Measurements from ENCODE around the gene MLXIP. TPM values are rescaled to one million over a fixed set of nuclear protein-coding genes. Genes with fewer than 3 reads are reported as not detected.
A peak's percentile ranks its signal among the peaks of the same experiment; 100 is the strongest.

Gene MLXIP
- total RNA-seq, 2 experiments from 2014 or later, result 17.7 to 26.4 TPM

- H3K27me3 Mint-ChIP-seq, result no peaks in the 10 kb centered on the region
- H3K4me1 Mint-ChIP-seq, result no peaks in the 10 kb centered on the region
- ATAC-seq (no peak), DNase-seq (no peak)
- H3K9me3 Mint-ChIP-seq (ENCODE audit: low read depth), result no peaks in the 10 kb centered on the region
- H3K36me3 Mint-ChIP-seq (ENCODE audit: low read depth), result peaks cover 10% of the 10 kb centered on the region
- H3K27ac Mint-ChIP-seq, result no peak overlapping the region
- ChIA-PET POLR2A (no interaction called here), CTCF (interaction anchor here (0.6 kb wide), 1 partner anchor 53 kb away, joined by 4 read pairs; no protein-coding TSS in a partner anchor)
- no peak overlapping the region for H3K4me3 Mint-ChIP-seq
- intact Hi-C loops (cut with DNase I, micrococcal nuclease), result no loop called here
Observed at GRCh38 chr12:122139266-122139665, 60.7 kb downstream of the MLXIP start.

GRCh38 chr12:122139941-122140340, 61.4 kb downstream of the MLXIP start:
- no peaks in the 10 kb centered on the region for H3K27me3 Mint-ChIP-seq
- ChIA-PET CTCF (no interaction called here), POLR2A (no interaction called here)
- H3K27ac Mint-ChIP-seq, result no peak overlapping the region
- no peak overlapping the region for H3K4me3 Mint-ChIP-seq
- no peaks in the 10 kb centered on the region for H3K9me3 Mint-ChIP-seq (ENCODE audit: low read depth)
- H3K36me3 Mint-ChIP-seq (ENCODE audit: low read depth), result peaks cover 10% of the 10 kb centered on the region
- no peak for DNase-seq
- intact Hi-C loops (cut with DNase I, micrococcal nuclease), result no loop called here
- ATAC-seq, result no peak
- H3K4me1 Mint-ChIP-seq, result no peaks in the 10 kb centered on the region

DNA sequence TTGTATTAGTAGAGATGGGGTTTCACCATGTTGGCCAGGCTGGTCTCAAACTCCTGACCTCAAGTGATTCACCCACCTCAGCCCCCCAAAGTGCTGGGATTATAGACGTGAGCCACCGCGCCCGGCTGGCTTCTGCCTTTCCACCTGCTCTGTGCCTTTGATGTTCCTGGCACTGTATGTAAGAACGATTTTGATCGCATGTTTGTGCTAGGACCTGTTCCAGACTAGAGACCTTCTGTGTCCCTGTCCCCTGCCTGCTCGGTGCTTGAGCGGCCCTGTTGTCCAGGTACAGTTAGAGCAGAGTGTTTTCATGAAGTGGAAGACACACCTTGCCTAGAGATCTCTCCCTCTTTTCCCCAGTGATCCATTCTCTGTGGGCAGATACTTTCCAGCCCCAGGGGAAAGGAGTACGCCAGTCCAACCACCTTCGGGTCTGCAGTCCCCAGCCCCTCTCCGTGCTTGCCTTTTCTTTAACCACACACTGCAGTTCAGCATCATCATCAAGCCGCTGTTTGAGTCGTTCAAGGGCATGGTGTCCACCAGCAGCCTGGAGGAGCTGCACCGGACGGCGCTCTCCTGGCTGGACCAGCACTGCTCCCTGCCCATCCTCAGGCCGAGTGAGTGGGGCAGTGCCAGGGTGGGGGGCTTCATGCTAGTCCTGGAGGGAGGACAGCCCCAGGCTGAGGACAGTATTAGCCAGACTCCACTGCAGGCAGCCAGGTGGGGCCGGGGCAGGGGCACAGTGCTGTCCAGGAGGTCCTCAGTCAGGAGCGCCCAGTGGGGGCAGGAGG, 62.1 kb downstream of the MLXIP start:
- CTCF ChIA-PET, result no interaction called here
- no peaks in the 10 kb centered on the region for H3K9me3 Mint-ChIP-seq (ENCODE audit: low read depth)
- ATAC-seq (no peak), DNase-seq (no peak)
- POLR2A ChIA-PET, result no interaction called here
- H3K36me3 Mint-ChIP-seq (ENCODE audit: low read depth), result peaks cover 8% of the 10 kb centered on the region
- intact Hi-C loops (cut with DNase I, micrococcal nuclease), result no loop called here
- H3K27me3 Mint-ChIP-seq, result no peaks in the 10 kb centered on the region
- H3K4me1 Mint-ChIP-seq, result no peaks in the 10 kb centered on the region
- no peak overlapping the region for H3K4me3 Mint-ChIP-seq
- H3K27ac Mint-ChIP-seq, result no peak overlapping the region

DNA sequence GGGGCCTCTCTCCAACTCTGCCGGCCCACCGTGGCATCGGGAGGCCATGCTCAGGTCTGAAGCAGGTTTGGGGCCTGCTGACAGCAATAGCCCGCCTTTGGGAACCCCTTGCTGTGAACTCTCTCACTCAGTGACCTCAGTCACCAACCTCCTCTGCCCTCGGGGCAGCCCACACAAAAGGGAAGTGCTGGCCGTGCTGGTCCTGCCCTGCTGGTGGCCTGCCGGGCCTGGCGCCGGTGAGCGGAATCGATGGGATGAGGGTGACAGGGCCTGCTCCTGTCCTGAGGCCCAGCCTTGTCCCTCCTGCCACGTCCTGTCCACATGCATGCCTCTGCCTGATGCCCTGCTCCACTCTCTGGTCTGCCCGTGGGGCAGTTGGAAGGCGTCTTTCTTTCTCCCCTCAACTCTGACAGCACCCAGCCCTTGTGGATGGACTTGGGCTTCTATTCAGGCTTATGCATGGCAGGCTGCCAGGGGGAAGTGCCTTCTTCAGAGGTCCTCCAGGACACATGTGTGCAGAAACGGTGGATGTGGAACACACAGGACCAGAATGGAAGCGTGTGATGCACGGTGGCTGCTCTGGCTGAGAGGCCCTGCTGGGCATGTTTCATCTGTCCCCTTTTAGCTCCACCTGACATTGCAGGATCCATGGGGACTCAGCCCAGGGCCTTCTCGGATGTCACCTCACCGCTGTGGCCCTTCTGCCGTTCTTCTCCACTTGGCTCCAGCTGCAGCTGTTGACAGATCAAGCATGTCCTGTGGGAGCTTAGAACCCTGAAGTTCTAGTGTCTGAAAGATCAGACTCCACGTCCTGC, 63.6 kb downstream of the MLXIP start:
- no peak overlapping the region for H3K27ac Mint-ChIP-seq
- no peak for ATAC-seq
- no peaks in the 10 kb centered on the region for H3K27me3 Mint-ChIP-seq
- ChIA-PET POLR2A (no interaction called here), CTCF (interaction anchor here (0.9 kb wide), 1 partner anchor 88 kb away, joined by 3 read pairs; no protein-coding TSS in a partner anchor)
- no peaks in the 10 kb centered on the region for H3K9me3 Mint-ChIP-seq (ENCODE audit: low read depth)
- intact Hi-C loops (cut with DNase I, micrococcal nuclease), result no loop called here
- H3K4me3 Mint-ChIP-seq, result no peak overlapping the region
- DNase-seq, result no peak
- peaks cover 8% of the 10 kb centered on the region for H3K36me3 Mint-ChIP-seq (ENCODE audit: low read depth)
- no peaks in the 10 kb centered on the region for H3K4me1 Mint-ChIP-seq

GRCh38 chr12:122142857-122143256, 64.3 kb downstream of the MLXIP start:
- Mint-ChIP-seq H3K27ac (no peak overlapping the region), H3K27me3 (no peaks in the 10 kb centered on the region), H3K36me3 (ENCODE audit: low read depth) (peaks cover 8% of the 10 kb centered on the region), H3K4me1 (no peaks in the 10 kb centered on the region), H3K4me3 (no peak overlapping the region), H3K9me3 (ENCODE audit: low read depth) (no peaks in the 10 kb centered on the region)
- DNase-seq (no peak), ATAC-seq (no peak)
- POLR2A ChIA-PET, result no interaction called here
- intact Hi-C loops (cut with DNase I, micrococcal nuclease), result no loop called here
- CTCF ChIA-PET, result interaction anchor here (0.9 kb wide), 1 partner anchor 89 kb away, joined by 3 read pairs; no protein-coding TSS in a partner anchor

DNA sequence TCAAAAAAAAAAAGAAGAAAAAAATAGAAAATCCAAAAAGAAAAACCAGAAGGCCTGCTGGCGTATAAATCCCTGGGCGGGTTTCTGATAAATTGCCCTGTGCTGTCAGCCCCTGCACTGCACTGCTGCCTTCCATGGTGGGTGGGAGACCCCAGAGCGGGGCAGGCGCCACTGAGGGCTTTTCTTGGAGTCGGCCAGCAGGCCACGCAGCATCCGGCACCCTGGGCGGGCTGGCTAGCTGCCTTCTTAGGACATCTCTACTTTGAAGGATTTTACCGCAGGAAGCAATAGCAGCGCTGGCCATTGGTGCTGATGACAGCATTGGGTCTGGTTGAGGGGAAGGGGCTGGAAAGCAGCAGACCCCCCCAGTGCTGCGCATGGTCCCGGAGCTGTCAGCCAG, 66.3 kb downstream of the MLXIP start:
- ChIA-PET POLR2A (no interaction called here), CTCF (no interaction called here)
- Mint-ChIP-seq H3K4me1 (peaks cover 2% of the 10 kb centered on the region), H3K27me3 (no peaks in the 10 kb centered on the region), H3K36me3 (ENCODE audit: low read depth) (peaks cover 5% of the 10 kb centered on the region), H3K27ac (no peak overlapping the region), H3K9me3 (ENCODE audit: low read depth) (no peaks in the 10 kb centered on the region), H3K4me3 (no peak overlapping the region)
- intact Hi-C loops (cut with DNase I, micrococcal nuclease), result no loop called here
- no peak for ATAC-seq
- DNase-seq, result no peak

DNA sequence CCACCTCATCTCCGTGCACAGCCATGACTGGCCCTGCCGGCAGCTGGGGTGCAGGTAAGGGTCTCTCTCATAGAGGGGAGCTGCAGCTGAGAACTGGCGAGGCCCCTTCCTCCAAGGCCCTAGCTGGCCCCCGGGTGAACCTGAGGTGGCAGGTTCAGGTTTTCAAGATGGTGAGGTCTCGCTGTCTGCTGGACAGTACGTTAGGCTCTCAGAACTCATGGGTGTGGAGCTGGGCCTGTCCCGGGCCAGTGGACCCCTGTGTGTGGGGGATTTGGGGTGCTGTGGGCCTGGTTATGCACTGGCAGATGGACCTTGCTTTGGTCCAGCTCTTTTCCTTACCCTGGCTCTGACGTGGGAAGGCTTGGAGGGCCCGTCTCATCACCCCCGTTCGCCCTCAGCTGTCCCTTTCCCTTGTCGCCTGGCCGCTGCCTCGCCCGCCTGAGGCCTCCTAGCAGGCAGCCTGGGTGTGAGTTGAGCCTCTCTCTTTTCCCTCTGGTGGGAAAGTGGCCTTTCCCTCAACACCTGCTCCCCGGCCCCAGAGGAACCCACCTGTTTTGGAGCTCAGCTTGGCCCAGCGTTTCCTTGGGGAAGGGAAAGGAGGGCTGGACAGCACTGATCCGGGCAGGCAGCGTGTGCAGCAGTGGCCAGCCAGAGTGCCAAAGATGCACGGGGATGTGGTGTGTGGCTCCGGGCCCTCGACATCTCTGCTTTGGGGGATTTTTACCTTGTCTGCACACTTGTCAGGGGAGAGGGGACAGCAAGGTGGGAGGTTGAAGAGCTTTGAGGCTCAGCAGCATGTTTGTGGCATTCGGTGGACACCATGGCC, 67.2 kb downstream of the MLXIP start:
- no peak overlapping the region for H3K4me3 Mint-ChIP-seq
- ChIA-PET POLR2A (no interaction called here), CTCF (no interaction called here)
- H3K27ac Mint-ChIP-seq, result no peak overlapping the region
- no peaks in the 10 kb centered on the region for H3K27me3 Mint-ChIP-seq
- H3K36me3 Mint-ChIP-seq (ENCODE audit: low read depth), result peaks cover 3% of the 10 kb centered on the region
- intact Hi-C loops (cut with DNase I, micrococcal nuclease), result no loop called here
- DNase-seq (no peak), ATAC-seq (no peak)
- H3K9me3 Mint-ChIP-seq (ENCODE audit: low read depth), result no peaks in the 10 kb centered on the region
- H3K4me1 Mint-ChIP-seq, result peaks cover 2% of the 10 kb centered on the region

DNA sequence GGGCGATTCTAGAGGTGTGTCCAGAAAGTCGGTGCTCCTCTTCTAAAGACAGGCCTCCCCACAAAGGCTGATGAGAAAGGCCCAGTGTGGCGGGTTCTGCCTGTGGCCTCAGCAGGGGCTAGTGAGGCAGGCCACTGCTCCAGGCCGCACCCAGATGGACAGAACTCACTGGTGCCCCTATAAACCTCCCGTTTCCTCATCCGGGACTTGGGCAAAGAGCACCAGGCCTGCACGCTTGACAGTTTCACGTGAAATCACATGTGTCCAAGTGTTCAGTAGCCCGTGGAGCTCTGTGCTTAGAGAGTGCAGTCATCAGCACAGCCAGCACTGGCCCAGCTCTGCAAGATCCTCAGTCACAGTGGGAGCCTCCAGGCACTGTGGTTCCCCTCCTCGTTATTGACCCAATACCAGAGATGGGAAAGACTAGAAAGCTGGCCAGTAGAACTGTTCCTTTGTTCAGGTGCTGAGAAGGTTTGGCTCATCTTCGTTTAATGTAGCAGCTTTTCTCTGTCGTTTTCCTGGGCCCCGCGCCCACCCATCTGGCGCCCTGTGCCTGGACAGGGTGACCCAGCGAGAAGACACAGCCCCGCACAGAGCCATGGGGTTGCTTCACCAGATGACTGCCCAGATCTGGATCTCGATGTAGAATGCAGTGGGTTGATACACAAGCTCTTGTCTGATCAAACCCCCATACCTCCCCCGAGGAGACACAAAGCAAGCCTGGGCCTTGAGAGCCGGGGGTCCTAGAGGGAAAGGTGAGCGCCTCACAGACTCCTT, 69.1 kb downstream of the MLXIP start:
- Mint-ChIP-seq H3K9me3 (ENCODE audit: low read depth) (no peaks in the 10 kb centered on the region), H3K4me3 (no peak overlapping the region), H3K4me1 (peaks cover 2% of the 10 kb centered on the region), H3K36me3 (ENCODE audit: low read depth) (no peaks in the 10 kb centered on the region), H3K27ac (no peak overlapping the region), H3K27me3 (no peaks in the 10 kb centered on the region)
- ChIA-PET POLR2A (interaction anchor here (0.5 to 0.6 kb wide), 2 partner anchors 210 to 529 kb away, joined by 3 to 5 read pairs; no protein-coding TSS in a partner anchor), CTCF (interaction anchor here (0.6 to 1.3 kb wide), 3 partner anchors 15 to 115 kb away, joined by 3 to 5 read pairs (median 3); no protein-coding TSS in a partner anchor)
- ATAC-seq, result no peak
- intact Hi-C loops (cut with DNase I, micrococcal nuclease), result no loop called here
- no peak for DNase-seq

DNA sequence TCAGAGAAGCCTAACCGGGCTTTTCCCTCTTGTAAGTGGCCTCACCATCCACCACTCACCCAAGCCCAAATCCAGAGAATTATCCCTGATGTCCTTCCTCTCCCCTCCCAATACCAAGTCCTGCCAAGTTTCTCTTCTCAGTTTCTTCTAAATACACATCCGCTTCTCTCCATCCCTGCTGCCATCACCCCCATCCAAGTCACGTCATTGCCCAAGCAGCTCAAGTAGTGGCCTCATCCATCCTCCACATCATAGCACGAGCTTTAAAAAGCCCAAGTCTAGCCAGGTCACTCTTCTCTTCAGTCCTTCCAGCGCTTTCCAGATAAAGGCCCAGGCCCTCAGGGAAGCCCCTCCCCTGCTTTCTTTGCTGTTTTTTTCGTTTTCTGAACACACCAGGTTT, 70.1 kb downstream of the MLXIP start:
- no peaks in the 10 kb centered on the region for H3K27me3 Mint-ChIP-seq
- POLR2A ChIA-PET, result no interaction called here
- peak overlapping the region; percentile 9 for H3K27ac Mint-ChIP-seq
- CTCF ChIA-PET, result interaction anchor here (0.6 to 1.3 kb wide), 2 partner anchors 16 to 25 kb away, joined by 3 to 5 read pairs; no protein-coding TSS in a partner anchor
- ATAC-seq (no peak), DNase-seq (no peak)
- H3K4me1 Mint-ChIP-seq, result peaks cover 2% of the 10 kb centered on the region
- H3K9me3 Mint-ChIP-seq (ENCODE audit: low read depth), result no peaks in the 10 kb centered on the region
- intact Hi-C loops (cut with DNase I, micrococcal nuclease), result no loop called here
- no peak overlapping the region for H3K4me3 Mint-ChIP-seq
- no peaks in the 10 kb centered on the region for H3K36me3 Mint-ChIP-seq (ENCODE audit: low read depth)

- Mint-ChIP-seq H3K4me1 (peaks cover 2% of the 10 kb centered on the region), H3K4me3 (no peak overlapping the region), H3K27ac (no peak overlapping the region), H3K36me3 (ENCODE audit: low read depth) (no peaks in the 10 kb centered on the region), H3K9me3 (ENCODE audit: low read depth) (no peaks in the 10 kb centered on the region), H3K27me3 (no peaks in the 10 kb centered on the region)
- CTCF ChIA-PET, result interaction anchor here (0.6 to 1.0 kb wide), 2 partner anchors 22 to 215 kb away, joined by 3 read pairs; no protein-coding TSS in a partner anchor
- no peak for ATAC-seq
- DNase-seq, result no peak
- intact Hi-C loops (cut with DNase I, micrococcal nuclease), result no loop called here
- POLR2A ChIA-PET, result no interaction called here
Observed at GRCh38 chr12:122150127-122150681, 71.6 kb downstream of the MLXIP start.

All from activated CD4-positive, alpha-beta T cell treated with anti-CD3 and anti-CD28 coated beads for 36 hours (primary cell).